ENCODE measurements around the gene NACC2.

- TF ChIP-seq CTCF (IDR thresholded peaks at IDR 0.05) (no peak), POLR2AphosphoS5 (IDR thresholded peaks at IDR 0.05) (no peak)
Measured at GRCh38 chr9:136132512-136133050, 37.5 kb upstream of the NACC2 start.

All from gastroesophageal sphincter (tissue), 3 donors.